PC-9 (cell line): Measurements from ENCODE around the gene XXYLT1. TPM values are rescaled to one million over a fixed set of nuclear protein-coding genes. Genes with fewer than 3 reads are reported as not detected.

Experiments
- BruUV-seq: library from RNA; stranded (reverse); fragments of 400-500 nt; replicated peaks from 2 replicates; lab custom pipeline; 2021; lab: Mats Ljungman, UMichigan
- CTCF ChIA-PET: fragments of 300-600 bp; sonication (Branson Sonifier 250); formaldehyde crosslinking; loops from one replicate; lab custom pipeline; 2022; ENCODE audit warnings: antibody characterized with exemption; lab: Charles Lee
- POLR2A ChIA-PET: fragments of 300-600 bp; sonication (Branson Sonifier 250); formaldehyde crosslinking; loops from one replicate; lab custom pipeline; 2022; ENCODE audit warnings: antibody characterized with exemption; ENCODE audit not compliant: unreplicated experiment; lab: Charles Lee
- DNase-seq, 2 experiments: peaks; one replicate each; pipeline versions ENCODE4 v3.0.0 to v3.0.0-alpha.2; 2015 to 2022; ENCODE audit warnings: mixed read lengths in 1 of 2
- H2AFZ ChIP-seq: fragments of 200-600 bp; sonication (generic); 2 replicates; pipeline ENCODE4 v1.8.1; 2017; ENCODE audit warnings: antibody characterized with exemption
- H3F3A ChIP-seq: fragments of 200-600 bp; sonication (generic); 2 replicates; pipeline ENCODE4 v1.8.1; 2017; ENCODE audit warnings: antibody characterized with exemption, mild to moderate bottlenecking, low read depth; ENCODE audit not compliant: insufficient read depth
- H3K27ac ChIP-seq: fragments of 200-600 bp; sonication (generic); 2 replicates; pipeline ENCODE4 v1.6.1; 2016; ENCODE audit warnings: mixed run types
- H3K27me3 ChIP-seq: fragments of 200-600 bp; sonication (generic); 2 replicates; pipeline ENCODE4 v1.6.1; 2016; ENCODE audit warnings: low read depth, mixed run types; ENCODE audit not compliant: insufficient read depth
- H3K36me3 ChIP-seq: fragments of 200-600 bp; sonication (generic); 2 replicates; pipeline ENCODE4 v1.6.1; 2016; ENCODE audit warnings: low read depth, mixed run types
- H3K4me1 ChIP-seq: fragments of 200-600 bp; sonication (generic); replicated peaks from 2 replicates; pipeline ENCODE4 v1.6.1; 2016; ENCODE audit warnings: mixed run types; ENCODE audit not compliant: insufficient read depth
- H3K4me2 ChIP-seq: fragments of 200-600 bp; sonication (generic); 2 replicates; pipeline ENCODE4 v1.6.1; 2017; ENCODE audit warnings: mixed run types
- H3K4me3 ChIP-seq: fragments of 200-600 bp; sonication (generic); 2 replicates; pipeline ENCODE4 v1.6.1; 2016; ENCODE audit warnings: mixed run types
- H3K79me2 ChIP-seq: fragments of 200-600 bp; sonication (generic); 2 replicates; pipeline ENCODE4 v1.6.1; 2017; ENCODE audit warnings: low read depth, mixed run types
- H3K9me2 ChIP-seq: fragments of 200-600 bp; sonication (generic); 2 replicates; pipeline ENCODE4 v1.8.1; 2017; ENCODE audit warnings: mild to moderate bottlenecking; ENCODE audit not compliant: insufficient read depth
- H3K9me3 ChIP-seq: fragments of 200-600 bp; sonication (generic); 2 replicates; pipeline ENCODE4 v1.8.1; 2016; ENCODE audit warnings: low read depth; ENCODE audit not compliant: insufficient read depth
- H4K20me1 ChIP-seq: fragments of 200-600 bp; sonication (generic); 2 replicates; pipeline ENCODE4 v1.8.1; 2017; ENCODE audit not compliant: insufficient read depth
- EZH2 ChIP-seq: fragments of 200-600 bp; sonication (generic); IDR thresholded peaks from 2 replicates; pipeline ENCODE4 v1.8.0; 2017; ENCODE audit warnings: antibody characterized with exemption, low read depth
- intact Hi-C: fragments of 100-400 bp; cut with micrococcal nuclease; formaldehyde crosslinking; loops from one replicate; pipeline ENCODE4 v1.10.0; 2022; ENCODE audit not compliant: unreplicated experiment
- total RNA-seq: library from RNA; stranded (reverse); gene quantifications from 2 replicates; pipeline ENCODE4 v1.2.3, GENCODE V29; 2021
- TF ChIP-seq, protein P1 (sequence below): fragments of 200-600 bp; sonication (generic); conservative IDR thresholded peaks from 2 replicates; pipeline ENCODE4 v1.6.1; 2017; ENCODE audit warnings: mixed run types, antibody characterized with exemption, mild to moderate bottlenecking, moderate library complexity

The XXYLT1 gene
- total RNA-seq, 1 experiment from 2014 or later: 13.3 TPM

- no peak for DNase-seq
- Histone ChIP-seq H4K20me1 (no peaks in the 10 kb centered on the region), H3K4me3 (no peak overlapping the region), H3K9me2 (no peaks in the 10 kb centered on the region), H2AFZ (no peak overlapping the region), H3K79me2 (no peaks in the 10 kb centered on the region), H3K4me1 (peaks cover 18% of the 10 kb centered on the region), H3F3A (peaks cover 8% of the 10 kb centered on the region), H3K27ac (no peak overlapping the region), H3K27me3 (no peaks in the 10 kb centered on the region), H3K36me3 (no peaks in the 10 kb centered on the region), H3K4me2 (no peak overlapping the region), H3K9me3 (no peaks in the 10 kb centered on the region; the same call in 1 of the 2 replicates)
- POLR2A ChIA-PET: no interaction called here
- CTCF ChIA-PET: no interaction called here
- TF ChIP-seq, protein P1, sequence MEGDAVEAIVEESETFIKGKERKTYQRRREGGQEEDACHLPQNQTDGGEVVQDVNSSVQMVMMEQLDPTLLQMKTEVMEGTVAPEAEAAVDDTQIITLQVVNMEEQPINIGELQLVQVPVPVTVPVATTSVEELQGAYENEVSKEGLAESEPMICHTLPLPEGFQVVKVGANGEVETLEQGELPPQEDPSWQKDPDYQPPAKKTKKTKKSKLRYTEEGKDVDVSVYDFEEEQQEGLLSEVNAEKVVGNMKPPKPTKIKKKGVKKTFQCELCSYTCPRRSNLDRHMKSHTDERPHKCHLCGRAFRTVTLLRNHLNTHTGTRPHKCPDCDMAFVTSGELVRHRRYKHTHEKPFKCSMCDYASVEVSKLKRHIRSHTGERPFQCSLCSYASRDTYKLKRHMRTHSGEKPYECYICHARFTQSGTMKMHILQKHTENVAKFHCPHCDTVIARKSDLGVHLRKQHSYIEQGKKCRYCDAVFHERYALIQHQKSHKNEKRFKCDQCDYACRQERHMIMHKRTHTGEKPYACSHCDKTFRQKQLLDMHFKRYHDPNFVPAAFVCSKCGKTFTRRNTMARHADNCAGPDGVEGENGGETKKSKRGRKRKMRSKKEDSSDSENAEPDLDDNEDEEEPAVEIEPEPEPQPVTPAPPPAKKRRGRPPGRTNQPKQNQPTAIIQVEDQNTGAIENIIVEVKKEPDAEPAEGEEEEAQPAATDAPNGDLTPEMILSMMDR: no peak
- intact Hi-C loops: no loop called here
- BruUV-seq: no TSS peak
Observed at GRCh38 chr3:195181113-195181498, 89.9 kb downstream of the XXYLT1 start.

- Histone ChIP-seq H4K20me1 (no peaks in the 10 kb centered on the region), H3K27ac (no peak overlapping the region), H3K9me3 (no peaks in the 10 kb centered on the region; the same call in 1 of the 2 replicates), H2AFZ (no peak overlapping the region), H3K27me3 (no peaks in the 10 kb centered on the region), H3K79me2 (no peaks in the 10 kb centered on the region), H3F3A (peaks cover 5% of the 10 kb centered on the region; the same call in 1 of the 2 replicates), H3K4me1 (peaks cover 13% of the 10 kb centered on the region), H3K4me2 (no peak overlapping the region), H3K4me3 (no peak overlapping the region), H3K36me3 (no peaks in the 10 kb centered on the region), H3K9me2 (no peaks in the 10 kb centered on the region)
- DNase-seq: no peak
- BruUV-seq: no TSS peak
- ChIA-PET POLR2A (no interaction called here), CTCF (no interaction called here)
- intact Hi-C loops: no loop called here
- no peak for TF ChIP-seq EZH2
- TF ChIP-seq, protein P1: no peak
Observed at GRCh38 chr3:195180490-195181112, 90.4 kb downstream of the XXYLT1 start.

GRCh38 chr3:195179776-195180489, 91.0 kb downstream of the XXYLT1 start:
- CTCF ChIA-PET: no interaction called here
- intact Hi-C loops: no loop called here

More at GRCh38 chr3:195179776-195180489, 91.0 kb downstream of the XXYLT1 start:
- no TSS peak for BruUV-seq
- POLR2A ChIA-PET: no interaction called here
- Histone ChIP-seq H3K4me1 (peaks cover 6% of the 10 kb centered on the region), H3K36me3 (no peaks in the 10 kb centered on the region), H3K27me3 (no peaks in the 10 kb centered on the region), H3K27ac (no peak overlapping the region), H2AFZ (no peak overlapping the region), H3K9me2 (no peaks in the 10 kb centered on the region), H3K4me3 (no peak overlapping the region), H3K79me2 (no peaks in the 10 kb centered on the region), H3F3A (no peaks in the 10 kb centered on the region), H4K20me1 (no peaks in the 10 kb centered on the region), H3K9me3 (no peaks in the 10 kb centered on the region; the same call in 1 of the 2 replicates), H3K4me2 (no peak overlapping the region)
- DNase-seq: no peak
- TF ChIP-seq EZH2: no peak
- TF ChIP-seq, protein P1: no peak
